SU-DHL-6 (cell line): Measurements from ENCODE around the gene HIBADH.

ENCODE experiments used
- H2AFZ ChIP-seq: fragments of 200-600 bp; sonication (generic); 2 replicates; pipeline ENCODE4 v1.6.1; 2014; ENCODE audit warnings: low read depth, mild to moderate bottlenecking, moderate library complexity, mixed read lengths, antibody characterized with exemption, low read length; ENCODE audit not compliant: severe bottlenecking
- H3F3A ChIP-seq: fragments of 200-600 bp; shearing (Covaris generic); 2 replicates; pipeline ENCODE4 v1.6.0; 2016; ENCODE audit warnings: antibody characterized with exemption, mild to moderate bottlenecking; ENCODE audit not compliant: insufficient read depth
- H3K27ac ChIP-seq: fragments of 200-600 bp; sonication (generic); 2 replicates; pipeline ENCODE4 v1.5.1; 2016; ENCODE audit warnings: low read depth, mild to moderate bottlenecking, low read length, moderate library complexity, mixed read lengths
- H3K27me3 ChIP-seq: fragments of 200-600 bp; sonication (generic), shearing (Covaris generic); 2 replicates; pipeline ENCODE4 v1.6.0; 2014; ENCODE audit warnings: mild to moderate bottlenecking, low read length
- H3K36me3 ChIP-seq: fragments of 200-600 bp; sonication (generic); 2 replicates; pipeline ENCODE4 v1.6.1; 2014; ENCODE audit warnings: mild to moderate bottlenecking, low read length, mixed read lengths
- H3K4me2 ChIP-seq: fragments of 300-600, 200-600 bp; shearing (Covaris generic), sonication (generic); 2 replicates; pipeline ENCODE4 v1.6.0; 2014; ENCODE audit warnings: low read length, low read depth, mild to moderate bottlenecking; ENCODE audit not compliant: poor library complexity, severe bottlenecking
- H3K4me3 ChIP-seq: fragments of 200-600 bp; sonication (generic); 2 replicates; pipeline ENCODE4 v1.5.1; 2014; ENCODE audit warnings: antibody characterized with exemption, low read length, mild to moderate bottlenecking, mixed read lengths; ENCODE audit not compliant: insufficient read depth, poor library complexity, severe bottlenecking
- H3K79me2 ChIP-seq: fragments of 200-600 bp; sonication (generic); 2 replicates; pipeline ENCODE4 v1.6.1; 2014; ENCODE audit warnings: mild to moderate bottlenecking, low read length, moderate library complexity; ENCODE audit not compliant: insufficient read depth
- H3K9ac ChIP-seq: fragments of 200-600 bp; sonication (generic); 2 replicates; pipeline ENCODE4 v1.7.0; 2014; ENCODE audit warnings: mild to moderate bottlenecking, low read length
- H3K9me2 ChIP-seq: fragments of 200-600 bp; sonication (generic); replicated peaks from 2 replicates; pipeline ENCODE4 v1.6.1; 2014; ENCODE audit warnings: low read length; ENCODE audit not compliant: insufficient read depth
- H3K9me3 ChIP-seq: fragments of 200-600 bp; sonication (generic); 2 replicates; pipeline ENCODE4 v1.6.1; 2014; ENCODE audit warnings: low read length, mixed read lengths; ENCODE audit not compliant: insufficient read depth
- H4K20me1 ChIP-seq: fragments of 200-600 bp; sonication (generic); 2 replicates; pipeline ENCODE4 v1.6.1; 2014; ENCODE audit warnings: low read depth, mild to moderate bottlenecking, antibody characterized with exemption, low read length, moderate library complexity, mixed read lengths
- CTCF ChIP-seq: fragments of 200-600 bp; sonication (generic); IDR thresholded peaks from one replicate; pipeline ENCODE4 v1.5.1; 2017; ENCODE audit warnings: antibody characterized with exemption, mild to moderate bottlenecking, low read length, moderate library complexity; ENCODE audit not compliant: insufficient read depth, poor library complexity, severe bottlenecking
- EZH2phosphoT487 ChIP-seq: fragments of 200-600 bp; sonication (generic), shearing (Covaris generic); conservative IDR thresholded peaks from 2 replicates; pipeline ENCODE4 v1.6.1; 2018; ENCODE audit warnings: mild to moderate bottlenecking, antibody characterized with exemption, low read length, moderate library complexity, mixed read lengths

HIBADH gene

DNA sequence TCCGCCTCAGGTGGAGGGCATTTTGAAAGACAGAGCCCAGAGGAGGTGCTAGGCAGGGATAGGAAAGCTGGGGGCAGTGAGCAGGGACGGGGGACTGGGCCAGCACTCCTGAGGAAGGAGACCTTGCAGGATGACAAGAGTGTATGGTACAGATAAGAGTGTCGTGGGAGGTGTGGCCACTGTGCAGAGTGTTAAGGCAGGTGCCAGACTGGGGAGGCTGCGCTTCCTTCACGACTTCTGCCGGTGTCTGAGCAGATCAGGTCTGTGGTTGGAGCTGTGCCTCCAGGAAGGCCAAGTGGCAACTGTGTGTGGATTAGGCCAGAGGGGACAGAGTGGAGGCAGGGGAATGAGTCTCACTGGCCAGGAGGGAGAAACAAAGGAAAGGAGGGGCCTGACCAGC lies 161.7 kb downstream of the HIBADH start:
- Histone ChIP-seq H3K27ac (no peak overlapping the region), H3K9me2 (no peaks in the 10 kb centered on the region), H3F3A (no peaks in the 10 kb centered on the region), H3K4me2 (no peak overlapping the region), H3K9me3 (no peaks in the 10 kb centered on the region), H4K20me1 (no peaks in the 10 kb centered on the region), H3K36me3 (no peaks in the 10 kb centered on the region), H3K79me2 (no peaks in the 10 kb centered on the region), H3K27me3 (no peaks in the 10 kb centered on the region), H3K9ac (no peak overlapping the region), H3K4me3 (no peak overlapping the region), H2AFZ (no peak overlapping the region)
- TF ChIP-seq CTCF = no peak
- no peak for TF ChIP-seq EZH2phosphoT487

DNA sequence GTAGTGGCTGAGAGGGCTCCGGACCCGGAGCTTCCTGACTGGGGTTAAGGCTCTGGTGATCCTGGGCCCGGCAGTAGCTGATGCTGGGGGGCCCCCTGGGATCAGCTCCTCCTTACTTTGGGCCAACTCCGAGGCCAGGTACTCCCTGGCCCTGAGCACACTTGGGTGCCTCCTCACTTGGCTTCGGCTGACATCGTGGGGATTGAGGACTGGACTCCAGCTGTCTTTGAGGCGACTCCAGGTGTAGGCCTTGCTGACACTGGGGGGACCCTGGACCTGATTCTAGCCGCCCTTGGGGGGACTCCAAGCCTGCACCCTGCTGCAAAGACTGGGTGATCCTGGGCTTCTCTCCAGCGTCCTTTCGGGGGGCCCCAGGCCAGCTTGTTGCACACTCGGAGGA lies 170.5 kb downstream of the HIBADH start:
- Histone ChIP-seq H3K9me3 (no peaks in the 10 kb centered on the region), H3K79me2 (no peaks in the 10 kb centered on the region), H3K9ac (no peak overlapping the region), H3F3A (no peaks in the 10 kb centered on the region), H3K9me2 (no peaks in the 10 kb centered on the region), H3K4me3 (no peak overlapping the region), H3K27ac (no peak overlapping the region), H3K4me2 (no peak overlapping the region), H3K36me3 (no peaks in the 10 kb centered on the region), H2AFZ (no peak overlapping the region), H3K27me3 (no peaks in the 10 kb centered on the region), H4K20me1 (no peaks in the 10 kb centered on the region)
- no peak for TF ChIP-seq EZH2phosphoT487
- no peak for TF ChIP-seq CTCF

DNA sequence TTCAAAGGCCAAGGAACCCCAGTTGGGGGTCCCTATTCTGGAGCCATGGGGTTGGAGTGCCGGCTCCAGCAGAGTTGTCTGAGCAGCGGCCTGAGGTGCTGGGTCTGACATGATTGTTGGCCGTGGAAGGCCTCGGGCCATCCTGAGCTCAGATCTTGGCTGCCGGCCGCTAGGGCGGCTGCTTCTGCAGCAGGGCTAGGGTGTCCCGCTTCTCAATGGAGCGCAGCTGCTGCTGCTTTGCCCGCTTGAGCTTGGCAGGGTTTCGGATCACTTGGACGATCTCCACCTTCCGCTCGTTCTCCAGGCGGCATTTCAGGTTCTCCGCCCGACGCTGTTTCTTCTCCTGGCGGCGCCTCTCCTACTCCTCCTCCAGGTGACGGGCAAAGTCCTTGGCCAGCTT lies 171.1 kb downstream of the HIBADH start:
- no peaks in the 10 kb centered on the region for H3K27me3 ChIP-seq
- no peaks in the 10 kb centered on the region for H3K36me3 ChIP-seq
- no peak overlapping the region for H3K4me2 ChIP-seq
- no peak overlapping the region for H3K9ac ChIP-seq
- H3K9me3 ChIP-seq = no peaks in the 10 kb centered on the region
- H4K20me1 ChIP-seq = no peaks in the 10 kb centered on the region
- H3F3A ChIP-seq = no peaks in the 10 kb centered on the region
- H3K79me2 ChIP-seq = no peaks in the 10 kb centered on the region
- H2AFZ ChIP-seq = no peak overlapping the region
- no peak overlapping the region for H3K27ac ChIP-seq
- TF ChIP-seq CTCF = no peak
- TF ChIP-seq EZH2phosphoT487 = no peak
- H3K4me3 ChIP-seq = no peak overlapping the region
- H3K9me2 ChIP-seq = no peaks in the 10 kb centered on the region

DNA sequence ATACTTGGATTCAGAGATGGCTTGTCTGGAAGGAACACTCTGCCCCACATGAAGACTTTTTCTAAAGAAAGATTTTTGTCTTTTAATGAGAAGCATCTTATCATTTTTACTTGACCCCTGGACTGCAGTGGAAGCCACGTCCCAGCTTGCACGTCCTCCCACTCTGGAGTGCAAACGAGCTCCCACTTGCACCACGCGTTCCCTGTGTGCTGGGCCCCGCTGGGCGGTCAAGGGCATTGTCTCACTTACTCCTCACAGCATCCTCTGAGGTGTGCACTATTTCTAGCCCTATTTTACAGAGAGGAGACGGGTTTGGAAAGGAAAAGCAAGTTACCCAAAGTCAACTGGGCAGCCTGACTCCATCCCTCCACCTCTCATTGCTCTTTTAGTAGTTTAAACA lies 175.2 kb downstream of the HIBADH start:
- no peak overlapping the region for H3K27ac ChIP-seq
- no peaks in the 10 kb centered on the region for H3K9me3 ChIP-seq
- no peaks in the 10 kb centered on the region for H3K79me2 ChIP-seq
- H3K9me2 ChIP-seq = no peaks in the 10 kb centered on the region
- H2AFZ ChIP-seq = no peak overlapping the region
- no peaks in the 10 kb centered on the region for H3K36me3 ChIP-seq
- no peaks in the 10 kb centered on the region for H3F3A ChIP-seq
- H3K4me2 ChIP-seq = no peak overlapping the region
- no peak for TF ChIP-seq CTCF
- no peak for TF ChIP-seq EZH2phosphoT487
- H3K27me3 ChIP-seq = no peaks in the 10 kb centered on the region; the same call in 1 of the 2 replicates
- H3K4me3 ChIP-seq = no peak overlapping the region
- no peaks in the 10 kb centered on the region for H4K20me1 ChIP-seq
- no peak overlapping the region for H3K9ac ChIP-seq
